AG09319 (cell line): ENCODE results near the gene RPS19.
"Not testable (repeated sequence)": the region's sequence is repeated elsewhere in the genome, so short reads cannot be mapped to it uniquely, and the experiment has no call there.

Source experiments
- DNase-seq: peaks from one replicate; pipeline ENCODE4 v3.0.0-alpha.2; 2010; ENCODE audit warnings: low read depth; ENCODE audit errors: extremely low read depth
- CTCF ChIP-seq: IDR thresholded peaks from 2 replicates; pipeline ENCODE4 v1.5.1; 2011; ENCODE audit warnings: low read depth, mild to moderate bottlenecking, inconsistent platforms, low read length, moderate library complexity

The RPS19 gene

GRCh38 chr19:41911889-41912731 lies 52.1 kb downstream of the RPS19 start:
- no peak for DNase-seq
- no peak for TF ChIP-seq CTCF

- no peak for TF ChIP-seq CTCF
- no peak for DNase-seq
Measured at GRCh38 chr19:41912899-41913537, 53.0 kb downstream of the RPS19 start.

GRCh38 chr19:41913538-41914423 lies 53.7 kb downstream of the RPS19 start:
- DNase-seq: no peak

GRCh38 chr19:41914424-41914834 lies 54.4 kb downstream of the RPS19 start:
- DNase-seq: not testable (repeated sequence)

More at GRCh38 chr19:41913538-41914423, 53.7 kb downstream of the RPS19 start:
- no peak for TF ChIP-seq CTCF

- TF ChIP-seq CTCF: no peak
- no peak for DNase-seq
Measured at GRCh38 chr19:41915021-41915775, 55.1 kb downstream of the RPS19 start.

- no peak for TF ChIP-seq CTCF
- no peak for DNase-seq
Measured at GRCh38 chr19:41915776-41916414, 55.8 kb downstream of the RPS19 start.

GRCh38 chr19:41917676-41918075 lies 57.6 kb downstream of the RPS19 start:
- TF ChIP-seq CTCF: no peak
- no peak for DNase-seq
